Measurements from ENCODE around the gene LEPR.

DNA sequence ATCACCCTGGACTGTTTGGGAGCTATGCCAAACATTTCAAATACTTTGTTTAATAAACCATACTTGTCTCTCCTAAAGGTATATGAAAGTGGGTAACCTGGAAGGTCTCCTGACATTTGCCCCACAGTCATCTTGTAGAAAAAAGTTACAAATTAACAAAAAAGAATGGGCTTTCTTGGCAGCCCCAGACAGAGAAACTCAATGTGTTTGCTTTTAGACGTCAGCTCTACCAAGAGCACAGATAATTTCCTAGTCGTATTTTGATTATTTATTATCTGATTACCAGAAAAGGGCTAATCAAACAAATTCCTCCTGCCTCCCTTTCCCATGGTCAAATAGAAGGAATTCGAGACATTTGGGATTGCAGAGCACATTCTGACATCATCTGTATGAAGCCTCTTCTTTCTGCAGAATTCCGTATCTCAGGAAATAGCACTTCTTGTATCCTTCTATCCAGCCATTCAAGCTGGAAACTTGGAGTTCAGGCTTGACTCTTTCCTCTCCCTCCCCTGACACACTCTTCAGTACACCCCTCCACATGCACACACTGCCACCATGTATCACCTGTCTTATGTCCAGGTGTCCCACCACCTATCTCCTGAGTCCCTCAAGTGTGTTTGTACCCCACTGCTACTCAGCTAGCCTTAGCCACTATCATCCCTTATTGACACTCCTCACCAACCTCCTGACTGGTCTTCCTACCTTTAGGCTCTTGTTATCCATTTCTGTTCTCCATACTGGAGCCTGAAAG is 42.8 kb upstream of the LEPR start:
- TF ChIP-seq YY1 (IDR thresholded peaks at IDR 0.05; ENCODE audit: insufficient read depth, insufficient read length) (no peak), SUZ12 (IDR thresholded peaks at IDR 0.05; ENCODE audit: extremely low read depth, insufficient read depth, insufficient read length) (no peak), ZNF274 (IDR thresholded peaks at IDR 0.05; ENCODE audit: low read depth, low read length) (no peak)
